Activated T-cell treated with anti-CD3 and anti-CD28 coated beads, Interleukin-2, amount 50 U/mL, for 72 hours (primary cell): ENCODE data around the gene FBN1. TPM values are rescaled to one million over a fixed set of nuclear protein-coding genes. Genes with fewer than 3 reads are reported as not detected.

Experiments used
- ATAC-seq, 2 donors: fragments of 150-1000 bp; cut with Tn5 transposase; replicated peaks in 1 of 2; 2 replicates each; pipeline ENCODE4 v1.10.0; 2021; ENCODE audit warnings: moderate library complexity in 2 of 2, mild to moderate bottlenecking in 1 of 2
- DNase-seq, 2 donors: peaks; one replicate each; pipeline ENCODE4 v3.0.0; 2021 to 2022; ENCODE audit warnings: mixed read lengths in 1 of 2
- H3K27ac Mint-ChIP-seq: one replicate; pipeline ENCODE4 v1.8.0; 2022; ENCODE audit warnings: mild to moderate bottlenecking, moderate library complexity, mixed read lengths
- H3K27me3 Mint-ChIP-seq: one replicate; pipeline ENCODE4 v1.8.0; 2022; ENCODE audit warnings: low read depth, mixed read lengths
- H3K36me3 Mint-ChIP-seq, 2 donors: one replicate each; pipeline ENCODE4 v1.8.0; 2022; ENCODE audit warnings: mixed read lengths in 2 of 2, mild to moderate bottlenecking in 1 of 2; ENCODE audit not compliant: insufficient read depth in 2 of 2
- H3K4me1 Mint-ChIP-seq: one replicate; pipeline ENCODE4 v1.8.0; 2022; ENCODE audit warnings: low read depth, mixed read lengths
- H3K4me3 Mint-ChIP-seq, 2 donors: one replicate each; pipeline ENCODE4 v1.8.0; 2022; ENCODE audit warnings: mild to moderate bottlenecking in 2 of 2, mixed read lengths in 2 of 2, moderate library complexity in 2 of 2
- H3K9me3 Mint-ChIP-seq, 2 donors: one replicate each; pipeline ENCODE4 v1.8.0; 2022; ENCODE audit warnings: mixed read lengths in 2 of 2
- total RNA-seq, 2 donors: library from RNA; stranded (reverse); gene quantifications; one replicate each; pipeline ENCODE4 v1.2.3, GENCODE V29; 2022

The FBN1 gene
- total RNA-seq, 2 donors from 2014 or later: 0.50 to 0.79 TPM

- H3K27ac Mint-ChIP-seq: no peak overlapping the region
- no peak overlapping the region for H3K4me3 Mint-ChIP-seq
- H3K36me3 Mint-ChIP-seq: no peaks in the 10 kb centered on the region
- H3K4me1 Mint-ChIP-seq: no peaks in the 10 kb centered on the region
- no peaks in the 10 kb centered on the region for H3K9me3 Mint-ChIP-seq
- DNase-seq: no peak
- H3K27me3 Mint-ChIP-seq: no peaks in the 10 kb centered on the region
- no peak for ATAC-seq
Measured at GRCh38 chr15:48493084-48493762, 152.3 kb downstream of the FBN1 start.

GRCh38 chr15:48486228-48486627 lies 159.3 kb downstream of the FBN1 start:
- no peak for DNase-seq
- Mint-ChIP-seq H3K4me3 (no peak overlapping the region), H3K36me3 (no peaks in the 10 kb centered on the region), H3K9me3 (no peaks in the 10 kb centered on the region), H3K27ac (no peak overlapping the region), H3K27me3 (no peaks in the 10 kb centered on the region), H3K4me1 (no peaks in the 10 kb centered on the region)
- ATAC-seq: no peak

GRCh38 chr15:48481802-48482201 lies 163.7 kb downstream of the FBN1 start:
- Mint-ChIP-seq H3K27ac (no peak overlapping the region), H3K4me1 (no peaks in the 10 kb centered on the region), H3K36me3 (no peaks in the 10 kb centered on the region), H3K4me3 (no peak overlapping the region), H3K9me3 (no peaks in the 10 kb centered on the region), H3K27me3 (no peaks in the 10 kb centered on the region)
- DNase-seq (no peak), ATAC-seq (no peak)

GRCh38 chr15:48479751-48480150 lies 165.8 kb downstream of the FBN1 start:
- DNase-seq: no peak

GRCh38 chr15:48478581-48478980 lies 166.9 kb downstream of the FBN1 start:
- Mint-ChIP-seq H3K27me3 (no peaks in the 10 kb centered on the region), H3K27ac (no peak overlapping the region), H3K4me1 (no peaks in the 10 kb centered on the region), H3K36me3 (no peaks in the 10 kb centered on the region), H3K4me3 (no peak overlapping the region), H3K9me3 (no peaks in the 10 kb centered on the region)
- DNase-seq (no peak), ATAC-seq (no peak)

More at GRCh38 chr15:48479751-48480150, 165.8 kb downstream of the FBN1 start:
- no peaks in the 10 kb centered on the region for H3K27me3 Mint-ChIP-seq
- no peak overlapping the region for H3K27ac Mint-ChIP-seq
- ATAC-seq: no peak
- no peaks in the 10 kb centered on the region for H3K4me1 Mint-ChIP-seq
- no peak overlapping the region for H3K4me3 Mint-ChIP-seq
- H3K36me3 Mint-ChIP-seq: no peaks in the 10 kb centered on the region
- H3K9me3 Mint-ChIP-seq: no peaks in the 10 kb centered on the region

- H3K27ac Mint-ChIP-seq: no peak overlapping the region
- H3K9me3 Mint-ChIP-seq: no peaks in the 10 kb centered on the region
- ATAC-seq (no peak), DNase-seq (no peak)
- no peak overlapping the region for H3K4me3 Mint-ChIP-seq
- H3K27me3 Mint-ChIP-seq: no peaks in the 10 kb centered on the region
- no peaks in the 10 kb centered on the region for H3K4me1 Mint-ChIP-seq
- H3K36me3 Mint-ChIP-seq: no peaks in the 10 kb centered on the region
Measured at GRCh38 chr15:48477795-48478360, 167.6 kb downstream of the FBN1 start.

- no peak for ATAC-seq
- no peaks in the 10 kb centered on the region for H3K27me3 Mint-ChIP-seq
- H3K4me1 Mint-ChIP-seq: no peaks in the 10 kb centered on the region
- DNase-seq: no peak
- no peaks in the 10 kb centered on the region for H3K9me3 Mint-ChIP-seq
- no peak overlapping the region for H3K4me3 Mint-ChIP-seq
- H3K27ac Mint-ChIP-seq: no peak overlapping the region
- no peaks in the 10 kb centered on the region for H3K36me3 Mint-ChIP-seq
Measured at GRCh38 chr15:48475600-48476395, 169.7 kb downstream of the FBN1 start.

- Mint-ChIP-seq H3K9me3 (no peaks in the 10 kb centered on the region), H3K27ac (no peak overlapping the region), H3K4me3 (no peak overlapping the region), H3K27me3 (no peaks in the 10 kb centered on the region), H3K36me3 (no peaks in the 10 kb centered on the region), H3K4me1 (no peaks in the 10 kb centered on the region)
- ATAC-seq: no peak
- no peak for DNase-seq
Measured at GRCh38 chr15:48473667-48474066, 171.8 kb downstream of the FBN1 start.

GRCh38 chr15:48472756-48473155 lies 172.8 kb downstream of the FBN1 start:
- DNase-seq (no peak), ATAC-seq (no peak)
- no peaks in the 10 kb centered on the region for H3K9me3 Mint-ChIP-seq
- no peaks in the 10 kb centered on the region for H3K27me3 Mint-ChIP-seq
- H3K4me3 Mint-ChIP-seq: no peak overlapping the region
- H3K36me3 Mint-ChIP-seq: no peaks in the 10 kb centered on the region
- no peaks in the 10 kb centered on the region for H3K4me1 Mint-ChIP-seq
- H3K27ac Mint-ChIP-seq: no peak overlapping the region

- ATAC-seq (no peak), DNase-seq (no peak)
- Mint-ChIP-seq H3K9me3 (no peaks in the 10 kb centered on the region), H3K4me1 (no peaks in the 10 kb centered on the region), H3K27ac (no peak overlapping the region), H3K27me3 (no peaks in the 10 kb centered on the region), H3K4me3 (no peak overlapping the region), H3K36me3 (no peaks in the 10 kb centered on the region)
Measured at GRCh38 chr15:48471073-48471472, 174.4 kb downstream of the FBN1 start.

GRCh38 chr15:48470096-48470495 lies 175.4 kb downstream of the FBN1 start:
- DNase-seq (no peak), ATAC-seq (no peak)
- Mint-ChIP-seq H3K27ac (no peak overlapping the region), H3K9me3 (no peaks in the 10 kb centered on the region), H3K27me3 (no peaks in the 10 kb centered on the region), H3K4me3 (no peak overlapping the region), H3K36me3 (no peaks in the 10 kb centered on the region), H3K4me1 (no peaks in the 10 kb centered on the region)

GRCh38 chr15:48469681-48470080 lies 175.8 kb downstream of the FBN1 start:
- ATAC-seq: no peak
- Mint-ChIP-seq H3K27me3 (no peaks in the 10 kb centered on the region), H3K4me3 (no peak overlapping the region), H3K9me3 (no peaks in the 10 kb centered on the region), H3K36me3 (no peaks in the 10 kb centered on the region), H3K27ac (no peak overlapping the region), H3K4me1 (no peaks in the 10 kb centered on the region)
- DNase-seq: no peak

GRCh38 chr15:48469271-48469670 lies 176.2 kb downstream of the FBN1 start:
- Mint-ChIP-seq H3K9me3 (no peaks in the 10 kb centered on the region), H3K4me1 (no peaks in the 10 kb centered on the region), H3K27ac (no peak overlapping the region), H3K4me3 (no peak overlapping the region), H3K36me3 (no peaks in the 10 kb centered on the region), H3K27me3 (no peaks in the 10 kb centered on the region)
- ATAC-seq (no peak), DNase-seq (no peak)
